Smooth muscle cell (in vitro differentiated cells): ENCODE data around the gene PMPCA. TPM values are rescaled to one million over a fixed set of nuclear protein-coding genes. Genes with fewer than 3 reads are reported as not detected.
"Not testable (repeated sequence)": the region's sequence is repeated elsewhere in the genome, so short reads cannot be mapped to it uniquely, and the experiment has no call there.

ENCODE experiments used
- DNase-seq: peaks from one replicate; lab custom pipeline; 2025; ENCODE audit not compliant: unreplicated experiment; lab: John Stamatoyannopoulos, UW
- H2AFZ ChIP-seq: fragments of 200-600 bp; sonication (generic); 2 replicates; pipeline ENCODE4 v1.6.0; 2016; ENCODE audit warnings: antibody characterized with exemption, low read depth, mild to moderate bottlenecking
- H3F3A ChIP-seq: fragments of 200-600 bp; sonication (generic); 2 replicates; pipeline ENCODE4 v1.6.0; 2017; ENCODE audit warnings: antibody characterized with exemption, low read depth
- H3K27ac ChIP-seq: fragments of 200-600 bp; sonication (generic); 2 replicates; pipeline ENCODE4 v1.5.1; 2016; ENCODE audit warnings: low read depth, mild to moderate bottlenecking
- H3K27me3 ChIP-seq: fragments of 200-600 bp; sonication (generic); 2 replicates; pipeline ENCODE4 v1.6.1; 2016; ENCODE audit warnings: low read depth, mild to moderate bottlenecking
- H3K36me3 ChIP-seq: fragments of 200-600 bp; sonication (generic); 2 replicates; pipeline ENCODE4 v1.5.1; 2016; ENCODE audit warnings: low read depth
- H3K4me1 ChIP-seq: fragments of 200-600 bp; sonication (generic); 2 replicates; pipeline ENCODE4 v1.5.1; 2016; ENCODE audit warnings: low read depth
- H3K4me2 ChIP-seq: fragments of 200-600 bp; sonication (generic); 2 replicates; pipeline ENCODE4 v1.6.0; 2016; ENCODE audit warnings: mild to moderate bottlenecking
- H3K4me3 ChIP-seq: fragments of 200-600 bp; sonication (generic); 2 replicates; pipeline ENCODE4 v1.5.1; 2016; ENCODE audit warnings: mild to moderate bottlenecking
- H3K79me2 ChIP-seq: fragments of 200-600 bp; sonication (generic); 2 replicates; pipeline ENCODE4 v1.6.0; 2016; ENCODE audit warnings: low read depth, mild to moderate bottlenecking
- H3K9ac ChIP-seq: fragments of 200-600 bp; sonication (generic); 2 replicates; pipeline ENCODE4 v1.6.0; 2016; ENCODE audit warnings: low read depth
- H3K9me3 ChIP-seq: fragments of 200-600 bp; sonication (generic); replicated peaks from 2 replicates; pipeline ENCODE4 v1.5.1; 2016; ENCODE audit warnings: low read depth
- H4K20me1 ChIP-seq: fragments of 200-600 bp; sonication (generic); 2 replicates; pipeline ENCODE4 v1.6.0; 2016; ENCODE audit warnings: low read depth
- WGBS: methylation state at CpG from one replicate; pipeline ENCODE4 v1.1.7; 2016; ENCODE audit warnings: low lambda C conversion rate; 5-methylcytosine and 5-hydroxymethylcytosine counted together
- polyA plus RNA-seq: library from polyadenylated mRNA; unstranded; fragments of >200 nt; fragmentation: Nextera tagmentation; extraction: Ambion mirVana; gene quantifications from 2 replicates; pipeline ENCODE4 v1.2.1, GENCODE V29; 2016
- total RNA-seq: library from RNA; depleted of rRNA; stranded (reverse); fragments of >200 nt; gene quantifications from 2 replicates; pipeline ENCODE4 v1.2.3, GENCODE V29; 2014
- TF ChIP-seq, protein P1 (sequence below): fragments of 200-600 bp; sonication (generic); IDR thresholded peaks from 2 replicates; pipeline ENCODE4 v1.5.1; 2017; ENCODE audit warnings: borderline replicate concordance, mild to moderate bottlenecking, antibody characterized with exemption; ENCODE audit not compliant: insufficient read depth, poor library complexity, severe bottlenecking

PMPCA gene
- total and polyA plus RNA-seq, 2 experiments from 2014 or later = 39.8 to 73.0 TPM

DNA sequence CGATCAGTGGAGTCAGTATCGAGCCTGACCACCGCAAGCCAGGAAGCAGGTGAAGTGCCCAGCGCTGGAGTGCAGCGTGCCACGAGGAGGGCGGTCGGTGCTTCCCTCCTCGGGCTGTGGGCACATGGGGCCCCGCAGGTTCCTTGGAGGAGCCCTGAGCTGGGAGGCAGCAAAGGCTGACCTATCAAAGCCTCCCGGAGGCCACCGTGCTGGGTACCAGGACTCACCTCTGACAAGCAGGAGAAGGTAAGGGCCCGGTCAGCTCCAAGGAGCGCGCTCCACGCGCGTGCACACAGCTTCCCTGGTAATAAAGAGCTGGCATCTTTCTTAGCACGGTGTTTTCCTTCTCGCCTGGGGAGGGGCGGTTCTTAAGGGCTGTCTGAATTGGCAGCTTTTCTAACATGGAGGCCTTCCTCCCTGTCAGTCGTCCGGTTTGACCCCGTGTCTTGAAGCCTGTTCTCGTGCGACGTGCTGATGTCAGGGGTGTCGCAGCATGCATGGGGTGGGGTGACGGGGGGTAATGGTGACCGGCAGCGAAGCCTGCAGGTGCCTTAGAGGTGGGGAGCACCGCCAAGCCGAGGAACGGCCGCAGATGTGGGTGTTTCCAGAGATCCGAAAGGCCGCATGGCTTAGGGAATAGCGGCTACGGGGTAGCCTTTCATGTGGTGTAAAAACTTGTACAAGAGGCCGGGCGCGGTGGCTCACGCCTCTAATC lies 13.1 kb downstream of the PMPCA start:
- no peaks in the 10 kb centered on the region for H3K36me3 ChIP-seq
- H3K9me3 ChIP-seq = no peaks in the 10 kb centered on the region
- DNase-seq = no peak
- H4K20me1 ChIP-seq = peaks cover 7% of the 10 kb centered on the region
- no peaks in the 10 kb centered on the region for H3K79me2 ChIP-seq
- no peak overlapping the region for H3K4me3 ChIP-seq
- TF ChIP-seq, protein P1, sequence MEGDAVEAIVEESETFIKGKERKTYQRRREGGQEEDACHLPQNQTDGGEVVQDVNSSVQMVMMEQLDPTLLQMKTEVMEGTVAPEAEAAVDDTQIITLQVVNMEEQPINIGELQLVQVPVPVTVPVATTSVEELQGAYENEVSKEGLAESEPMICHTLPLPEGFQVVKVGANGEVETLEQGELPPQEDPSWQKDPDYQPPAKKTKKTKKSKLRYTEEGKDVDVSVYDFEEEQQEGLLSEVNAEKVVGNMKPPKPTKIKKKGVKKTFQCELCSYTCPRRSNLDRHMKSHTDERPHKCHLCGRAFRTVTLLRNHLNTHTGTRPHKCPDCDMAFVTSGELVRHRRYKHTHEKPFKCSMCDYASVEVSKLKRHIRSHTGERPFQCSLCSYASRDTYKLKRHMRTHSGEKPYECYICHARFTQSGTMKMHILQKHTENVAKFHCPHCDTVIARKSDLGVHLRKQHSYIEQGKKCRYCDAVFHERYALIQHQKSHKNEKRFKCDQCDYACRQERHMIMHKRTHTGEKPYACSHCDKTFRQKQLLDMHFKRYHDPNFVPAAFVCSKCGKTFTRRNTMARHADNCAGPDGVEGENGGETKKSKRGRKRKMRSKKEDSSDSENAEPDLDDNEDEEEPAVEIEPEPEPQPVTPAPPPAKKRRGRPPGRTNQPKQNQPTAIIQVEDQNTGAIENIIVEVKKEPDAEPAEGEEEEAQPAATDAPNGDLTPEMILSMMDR = no peak
- no peak overlapping the region for H3K27ac ChIP-seq
- no peak overlapping the region for H3K4me2 ChIP-seq
- 97% methylated on average over 43 of the region's 43 CpGs for WGBS
- no peaks in the 10 kb centered on the region for H3K27me3 ChIP-seq
- peaks cover 5% of the 10 kb centered on the region for H3F3A ChIP-seq
- H3K4me1 ChIP-seq = no peaks in the 10 kb centered on the region
- H2AFZ ChIP-seq = no peak overlapping the region
- no peak overlapping the region for H3K9ac ChIP-seq

DNA sequence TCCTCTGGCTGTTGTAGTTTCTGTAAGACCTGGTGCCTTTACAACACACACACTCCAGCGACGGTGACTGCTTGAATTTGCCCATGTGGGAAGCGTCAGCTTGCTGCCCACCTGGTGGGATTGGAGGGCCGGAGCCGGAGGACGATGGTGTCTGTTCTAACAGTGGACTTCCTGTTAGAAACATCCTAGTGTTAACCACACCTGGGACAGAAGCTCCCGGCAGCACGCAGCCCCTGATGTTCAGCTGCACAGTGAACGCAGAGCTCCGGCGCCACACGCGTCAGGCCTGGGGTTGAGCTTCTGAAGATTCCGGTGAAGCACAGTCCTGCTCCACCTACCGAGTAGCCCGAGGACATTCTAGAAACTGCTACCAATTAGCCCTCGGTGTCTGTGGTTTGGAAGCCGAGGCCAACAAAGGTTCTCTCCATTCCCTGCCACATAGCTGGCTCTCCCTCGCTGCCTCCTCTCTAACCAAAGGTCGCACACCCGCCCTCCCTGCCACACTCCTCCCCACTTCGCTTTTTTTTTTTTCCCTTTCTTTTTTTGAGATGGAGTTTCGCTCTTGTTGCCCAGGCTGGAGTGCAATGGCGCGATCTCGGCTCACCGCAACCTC lies 14.4 kb downstream of the PMPCA start:
- 93% methylated on average over 27 of the region's 27 CpGs for WGBS
- no peaks in the 10 kb centered on the region for H3K9me3 ChIP-seq
- TF ChIP-seq, protein P1 = no peak

DNA sequence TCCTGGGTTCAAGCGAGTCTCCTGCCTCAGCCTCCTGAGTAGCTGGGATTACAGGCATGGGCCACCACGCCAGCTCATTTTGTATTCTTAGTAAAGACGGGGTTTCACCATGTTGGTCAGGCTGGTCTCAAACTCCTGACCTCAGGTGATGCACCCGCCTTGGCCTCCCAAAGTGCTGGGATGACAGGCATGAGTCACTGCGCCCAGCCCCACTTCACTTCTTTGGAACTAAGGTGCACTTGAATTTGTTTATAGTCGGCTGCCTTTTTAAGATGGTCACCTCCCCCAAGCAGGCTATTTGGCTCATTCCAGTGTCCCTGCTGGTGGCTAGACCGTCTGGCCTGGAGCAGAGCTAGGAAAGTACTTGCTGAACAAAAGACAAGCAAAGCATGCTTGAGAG lies 14.9 kb downstream of the PMPCA start:
- H3K4me2 ChIP-seq, H3F3A ChIP-seq, H4K20me1 ChIP-seq, H3K27ac ChIP-seq, H3K4me1 ChIP-seq, H3K36me3 ChIP-seq, H2AFZ ChIP-seq, H3K9ac ChIP-seq, H3K27me3 ChIP-seq, H3K4me3 ChIP-seq, H3K9me3 ChIP-seq, H3K79me2 ChIP-seq, DNase-seq: not testable (repeated sequence)
- WGBS = 85% methylated on average over 7 of the region's 7 CpGs

More for the DNA sequence above, 14.4 kb downstream of the PMPCA start:
- no peaks in the 10 kb centered on the region for H3K36me3 ChIP-seq
- H3F3A ChIP-seq = peaks cover 5% of the 10 kb centered on the region
- H3K9ac ChIP-seq = no peak overlapping the region
- no peak for DNase-seq
- H3K27me3 ChIP-seq = no peaks in the 10 kb centered on the region
- H3K4me1 ChIP-seq = no peaks in the 10 kb centered on the region
- H3K79me2 ChIP-seq = no peaks in the 10 kb centered on the region
- H3K4me3 ChIP-seq = no peak overlapping the region
- no peak overlapping the region for H3K4me2 ChIP-seq
- peaks cover 7% of the 10 kb centered on the region for H4K20me1 ChIP-seq
- no peak overlapping the region for H3K27ac ChIP-seq
- no peak overlapping the region for H2AFZ ChIP-seq

DNA sequence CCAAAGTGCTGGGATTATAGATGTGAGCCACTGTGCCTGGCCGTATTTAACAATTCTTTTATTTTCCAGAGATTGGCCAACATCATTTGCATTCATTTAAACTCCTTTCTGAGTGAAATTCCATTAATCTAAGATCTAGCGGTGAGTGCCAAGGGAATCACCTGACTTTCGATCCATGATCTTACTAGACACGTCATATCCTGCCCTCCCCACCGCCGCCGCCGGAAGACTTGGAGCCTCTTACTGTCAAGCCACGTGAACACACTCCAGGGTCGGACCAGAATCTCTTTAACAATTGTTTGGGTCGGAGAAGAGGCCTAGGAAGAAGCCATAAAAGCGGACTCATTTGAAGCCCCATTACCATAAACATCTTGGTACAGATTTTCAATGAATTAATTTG lies 16.3 kb downstream of the PMPCA start:
- Histone ChIP-seq H4K20me1 (peaks cover 7% of the 10 kb centered on the region), H3K36me3 (no peaks in the 10 kb centered on the region), H3K4me2 (no peak overlapping the region), H3K4me3 (no peak overlapping the region), H3F3A (peaks cover 5% of the 10 kb centered on the region), H3K79me2 (no peaks in the 10 kb centered on the region), H3K27ac (no peak overlapping the region), H3K9ac (no peak overlapping the region), H3K4me1 (no peaks in the 10 kb centered on the region), H3K27me3 (no peaks in the 10 kb centered on the region), H3K9me3 (no peaks in the 10 kb centered on the region), H2AFZ (no peak overlapping the region)
- 87% methylated on average over 12 of the region's 12 CpGs for WGBS
- TF ChIP-seq, protein P1 = no peak
- no peak for DNase-seq
